Erythroblast (primary cell): ENCODE measurements around the gene ADAMTS18.

Source experiments
- GATA1 ChIP-seq: IDR thresholded peaks from 2 replicates; pipeline ENCODE4 v1.6.1; 2011; ENCODE audit warnings: low read depth, mild to moderate bottlenecking, control low read depth, low read length, moderate library complexity
- POLR2A ChIP-seq: IDR thresholded peaks from 2 replicates; pipeline ENCODE4 v1.6.1; 2011; ENCODE audit warnings: mild to moderate bottlenecking, low read length

GRCh38 chr16:77468831-77469230 lies 34.0 kb upstream of the ADAMTS18 start:
- TF ChIP-seq POLR2A: no peak
- no peak for TF ChIP-seq GATA1
